Gastroesophageal sphincter (tissue), 3 donors: ENCODE results near the gene ADGRD1.

Source experiments
- CTCF ChIP-seq, 4 experiments: fragments of 200-600 bp in 2 of 4; fragments of 450-650 bp in 2 of 4; sonication (generic) in 1 of 4; IDR thresholded peaks; one replicate each; pipeline ENCODE4 v1.5.1; 2017 to 2019; ENCODE audit warnings: antibody characterized with exemption in 4 of 4, mild to moderate bottlenecking in 2 of 4, moderate library complexity in 2 of 4
- POLR2A ChIP-seq, 2 donors: fragments of 450-650 bp; IDR thresholded peaks; one replicate each; pipeline ENCODE4 v1.6.1; 2017; ENCODE audit warnings: antibody characterized with exemption in 2 of 2, mild to moderate bottlenecking in 2 of 2, moderate library complexity in 1 of 2

- no peak for TF ChIP-seq CTCF (IDR thresholded peaks at IDR 0.05)
- TF ChIP-seq POLR2A (IDR thresholded peaks at IDR 0.05): no peak
Measured at GRCh38 chr12:130970165-130970907, 16.6 kb downstream of the ADGRD1 start.
